ENCODE data around the gene SPANXN3. TPM values are rescaled to one million over a fixed set of nuclear protein-coding genes. Genes with fewer than 3 reads are reported as not detected.

The SPANXN3 gene
- total and polyA plus RNA-seq, 11 donors, result not detected

- H3K27me3 ChIP-seq, result no peaks in the 10 kb centered on the region
- H3K36me3 ChIP-seq, result no peaks in the 10 kb centered on the region
- no peaks in the 10 kb centered on the region for H3K9me3 ChIP-seq
- DNase-seq, result no peak
- ATAC-seq, result no peak
- TF ChIP-seq CTCF (IDR thresholded peaks at IDR 0.05) (no peak), POLR2A (IDR thresholded peaks at IDR 0.05) (no peak)
- H3K4me3 ChIP-seq, result no peak overlapping the region
- WGBS, 4 donors, result 83 to 98% (median 92%) methylated on average over 3 of the region's 3 CpGs
- no peaks in the 10 kb centered on the region for H3K4me1 ChIP-seq
- H3K27ac ChIP-seq, result no peak overlapping the region
- intact Hi-C loops (cut with DNase I), result no loop called here
Observed at GRCh38 chrX:143461606-143462005, 55.7 kb downstream of the SPANXN3 start.

Other genes with a start within 250 kb of the SPANXN3 start
- gene SLITRK4, start 118.6 kb upstream of the SPANXN3 start, total RNA-seq, result 1 to 10 TPM in 5 of 9 donors, under 1 TPM in 4; 0.30 to 7.2 (median 1.1) TPM
- gene SLITRK4, start 118.6 kb upstream of the SPANXN3 start, polyA plus RNA-seq, result under 1 TPM; 0.14 to 0.15 TPM
- gene SPANXN2, start 203.3 kb upstream of the SPANXN3 start, total RNA-seq, result not detected
- gene SPANXN2, start 203.3 kb upstream of the SPANXN3 start, polyA plus RNA-seq, result not detected

Measured in heart left ventricle (tissue), 16 donors.